IMR-90 (cell line): ENCODE data around the gene SCAANT1. TPM values are rescaled to one million over a fixed set of nuclear protein-coding genes. Genes with fewer than 3 reads are reported as not detected.

Experiments used
- ATAC-seq: fragments of 200-7000 bp; cut with Tn5 transposase; 2 replicates; pipeline ENCODE4 v1.9.1; 2020; ENCODE audit warnings: low read depth, mild to moderate bottlenecking, moderate library complexity
- BruUV-seq: library from RNA; stranded (reverse); fragments of 400-500 nt; replicated peaks from 2 replicates; lab custom pipeline; 2021; lab: Mats Ljungman, UMichigan
- CTCF ChIA-PET: fragments of 300-600 bp; formaldehyde crosslinking; extraction: SDS; loops from one replicate; lab custom pipeline; 2021; ENCODE audit warnings: antibody characterized with exemption; lab: Yijun Ruan, JAX
- POLR2A ChIA-PET: fragments of 300-600 bp; sonication (Branson Sonifier 250); formaldehyde crosslinking; loops from one replicate; lab custom pipeline; 2022; ENCODE audit warnings: antibody characterized with exemption; ENCODE audit not compliant: unreplicated experiment; lab: Charles Lee
- DNase-seq: peaks from one replicate; pipeline ENCODE4 v3.0.0; 2013
- H2AFZ ChIP-seq: replicated peaks from 2 replicates; pipeline ENCODE3; 2013; ENCODE audit warnings: low read length, mild to moderate bottlenecking; ENCODE audit not compliant: poor library complexity
- H2AK5ac ChIP-seq: 2 replicates; pipeline ENCODE4 v1.6.1; 2013; ENCODE audit warnings: low read depth, low read length, inconsistent platforms
- H2AK9ac ChIP-seq: replicated peaks from 2 replicates; pipeline ENCODE3; 2013; ENCODE audit warnings: mild to moderate bottlenecking, low read depth, low read length, moderate library complexity; ENCODE audit not compliant: poor library complexity
- H2BK120ac ChIP-seq: 2 replicates; pipeline ENCODE4 v1.6.1; 2013; ENCODE audit warnings: low read depth, low read length, inconsistent platforms
- H2BK15ac ChIP-seq: 3 replicates; pipeline ENCODE4 v1.6.1; 2013; ENCODE audit warnings: low read depth, low read length, inconsistent platforms
- H2BK20ac ChIP-seq: 2 replicates; pipeline ENCODE4 v1.6.1; 2013; ENCODE audit warnings: low read depth, mild to moderate bottlenecking, inconsistent platforms, low read length, moderate library complexity
- H2BK5ac ChIP-seq: 2 replicates; pipeline ENCODE4 v1.6.1; 2013; ENCODE audit warnings: mild to moderate bottlenecking, low read depth, low read length, inconsistent platforms; ENCODE audit not compliant: poor library complexity, severe bottlenecking
- H3K14ac ChIP-seq: replicated peaks from 2 replicates; pipeline ENCODE4 v1.6.1; 2013; ENCODE audit warnings: low read depth, low read length, inconsistent platforms
- H3K18ac ChIP-seq: 2 replicates; pipeline ENCODE4 v1.6.1; 2013; ENCODE audit warnings: low read depth, low read length, control low read depth
- H3K23ac ChIP-seq: 2 replicates; pipeline ENCODE4 v1.6.1; 2013; ENCODE audit warnings: low read depth, low read length, inconsistent platforms
- H3K27ac ChIP-seq: 2 replicates; pipeline ENCODE4 v1.5.1; 2013; ENCODE audit warnings: mild to moderate bottlenecking, control low read depth, low read length; ENCODE audit not compliant: insufficient read depth
- H3K27me3 ChIP-seq: 2 replicates; pipeline ENCODE4 v1.6.1; 2013; ENCODE audit warnings: low read length; ENCODE audit not compliant: control insufficient read depth, insufficient read depth
- H3K36me3 ChIP-seq: 2 replicates; pipeline ENCODE4 v1.6.1; 2013; ENCODE audit warnings: low read length, mixed read lengths; ENCODE audit not compliant: control insufficient read depth, insufficient read depth
- H3K4ac ChIP-seq: 2 replicates; pipeline ENCODE4 v1.6.1; 2013; ENCODE audit warnings: low read depth, low read length, inconsistent platforms
- H3K4me1 ChIP-seq: 2 replicates; pipeline ENCODE4 v1.6.1; 2013; ENCODE audit warnings: low read length, mixed read lengths; ENCODE audit not compliant: control insufficient read depth, insufficient read depth
- H3K4me2 ChIP-seq: 2 replicates; pipeline ENCODE4 v1.6.1; 2013; ENCODE audit warnings: low read depth, mild to moderate bottlenecking, control low read depth, low read length, moderate library complexity
- H3K4me3 ChIP-seq: 2 replicates; pipeline ENCODE4 v1.5.1; 2013; ENCODE audit warnings: low read depth, mild to moderate bottlenecking, control low read depth, low read length, moderate library complexity; ENCODE audit not compliant: insufficient read depth
- H3K56ac ChIP-seq: 2 replicates; pipeline ENCODE4 v1.6.1; 2013; ENCODE audit warnings: low read length, inconsistent platforms; ENCODE audit not compliant: insufficient read depth; ENCODE audit errors: extremely low read depth
- H3K79me1 ChIP-seq, 2 experiments: 2 replicates each; pipeline ENCODE4 v1.6.1; 2013; ENCODE audit warnings: low read length in 2 of 2, inconsistent platforms in 1 of 2, low read depth in 1 of 2
- H3K9ac ChIP-seq: 2 replicates; pipeline ENCODE4 v1.6.1; 2013; ENCODE audit warnings: low read depth, low read length, control low read depth
- H3K9me1 ChIP-seq: 2 replicates; pipeline ENCODE4 v1.6.1; 2013; ENCODE audit warnings: low read length, inconsistent platforms; ENCODE audit not compliant: insufficient read depth
- H3K9me3 ChIP-seq: 2 replicates; pipeline ENCODE4 v1.6.1; 2013; ENCODE audit warnings: low read length; ENCODE audit not compliant: control insufficient read depth, insufficient read depth
- H4K20me1 ChIP-seq: 2 replicates; pipeline ENCODE4 v1.6.1; 2013; ENCODE audit warnings: low read length, inconsistent platforms; ENCODE audit not compliant: insufficient read depth
- H4K5ac ChIP-seq: 2 replicates; pipeline ENCODE4 v1.6.1; 2013; ENCODE audit warnings: mild to moderate bottlenecking, low read depth, low read length, control low read depth
- H4K8ac ChIP-seq, 2 experiments: 2 replicates each; pipeline ENCODE4 v1.6.1; 2013; ENCODE audit warnings: low read depth in 2 of 2, low read length in 2 of 2, control low read depth in 1 of 2, inconsistent platforms in 1 of 2
- H4K91ac ChIP-seq: 2 replicates; pipeline ENCODE4 v1.6.1; 2013; ENCODE audit warnings: low read depth, low read length, inconsistent platforms; ENCODE audit not compliant: insufficient read depth
- BHLHE40 ChIP-seq: fragments of 150-350 bp; IDR thresholded peaks from 2 replicates; pipeline ENCODE4 v1.6.1; 2016; ENCODE audit warnings: mild to moderate bottlenecking, low read depth, low read length
- CEBPB ChIP-seq: IDR thresholded peaks from 2 replicates; pipeline ENCODE4 v1.6.1; 2012; ENCODE audit warnings: low read depth, low read length, improper control_type of control experiment
- CHD1 ChIP-seq: IDR thresholded peaks from 2 replicates; pipeline ENCODE4 v1.6.1; 2012; ENCODE audit warnings: low read depth, low read length, improper control_type of control experiment
- CTCF ChIP-seq: conservative IDR thresholded peaks from 2 replicates; pipeline ENCODE4 v1.5.1; 2012; ENCODE audit warnings: mild to moderate bottlenecking, low read depth, low read length, improper control_type of control experiment
- ELK1 ChIP-seq: fragments of 150-350 bp; IDR thresholded peaks from 2 replicates; pipeline ENCODE4 v1.6.1; 2016; ENCODE audit warnings: low read depth, mild to moderate bottlenecking, low read length, moderate library complexity, borderline replicate concordance
- FOS ChIP-seq: fragments of 150-350 bp; IDR thresholded peaks from 2 replicates; pipeline ENCODE4 v1.6.1; 2016; ENCODE audit warnings: low read depth, low read length
- MAFK ChIP-seq: IDR thresholded peaks from 2 replicates; pipeline ENCODE4 v1.6.1; 2012; ENCODE audit warnings: low read depth, low read length, improper control_type of control experiment
- MAZ ChIP-seq: IDR thresholded peaks from 2 replicates; pipeline ENCODE4 v1.6.1; 2012; ENCODE audit warnings: low read depth, mild to moderate bottlenecking, low read length, improper control_type of control experiment, moderate library complexity, borderline replicate concordance
- MXI1 ChIP-seq: IDR thresholded peaks from 2 replicates; pipeline ENCODE4 v1.6.1; 2012; ENCODE audit warnings: low read depth, mild to moderate bottlenecking, low read length, moderate library complexity, borderline replicate concordance
- NFE2L2 ChIP-seq: fragments of 150-350 bp; IDR thresholded peaks from 2 replicates; pipeline ENCODE4 v1.6.1; 2016; ENCODE audit warnings: low read depth, mild to moderate bottlenecking, low read length
- POLR2A ChIP-seq: IDR thresholded peaks from 2 replicates; pipeline ENCODE4 v1.6.1; 2012; ENCODE audit warnings: mild to moderate bottlenecking, low read depth, low read length
- RAD21 ChIP-seq: IDR thresholded peaks from 2 replicates; pipeline ENCODE4 v1.6.1; 2012; ENCODE audit warnings: low read length, improper control_type of control experiment
- RCOR1 ChIP-seq: IDR thresholded peaks from 2 replicates; pipeline ENCODE4 v1.6.1; 2012; ENCODE audit warnings: mild to moderate bottlenecking, low read length, improper control_type of control experiment; ENCODE audit not compliant: insufficient replicate concordance
- RFX5 ChIP-seq: IDR thresholded peaks from 2 replicates; pipeline ENCODE4 v1.8.0; 2012; ENCODE audit warnings: low read depth, mild to moderate bottlenecking, low read length, moderate library complexity
- SMC3 ChIP-seq: fragments of 150-350 bp; IDR thresholded peaks from 2 replicates; pipeline ENCODE4 v1.6.1; 2016; ENCODE audit warnings: low read depth, mild to moderate bottlenecking, antibody characterized with exemption, low read length, moderate library complexity
- USF2 ChIP-seq: fragments of 150-350 bp; IDR thresholded peaks from 2 replicates; pipeline ENCODE4 v1.6.1; 2017; ENCODE audit warnings: mild to moderate bottlenecking, antibody characterized with exemption, low read length, low read depth
- WGBS, 2 experiments: methylation state at CpG; one replicate each; pipeline versions ENCODE4 v1.1.5 to v1.1.7; 2013; ENCODE audit warnings: missing lambda C conversion rate in 2 of 2; ENCODE audit not compliant: insufficient read length in 1 of 2; ENCODE audit errors: extremely low coverage in 2 of 2; 5-methylcytosine and 5-hydroxymethylcytosine counted together
- dilution Hi-C: fragments of 300-500 bp; cut with HindIII; formaldehyde crosslinking; loops from one replicate; pipeline ENCODE4 v1.14.3; 2018; ENCODE audit warnings: low sequenced_read_pairs; ENCODE audit not compliant: unreplicated experiment
- in situ Hi-C: fragments of 300-500 bp; cut with MboI; formaldehyde crosslinking; loops from 3 replicates; pipeline ENCODE4 v1.14.3; 2019; ENCODE audit warnings: low sequenced_read_pairs, inconsistent platforms, mixed read lengths
- intact Hi-C: fragments of 100-400 bp; cut with micrococcal nuclease; formaldehyde crosslinking; loops from 2 replicates; pipeline ENCODE4 v1.10.0; 2022
- polyA plus RNA-seq, 3 experiments: library from polyadenylated mRNA; depleted of rRNA; stranded (reverse); fragments of >200 nt; gene quantifications; 2 replicates each; pipeline ENCODE4 v1.2.3, GENCODE V29; 2012; ENCODE audit warnings: low replicate concordance in 1 of 3
- total RNA-seq: library from RNA; depleted of rRNA; stranded (reverse); fragments of >200 nt; gene quantifications from 2 replicates; pipeline ENCODE4 v1.2.3, GENCODE V29; 2012

Gene SCAANT1
- total and polyA plus RNA-seq, 2 of the 4 experiments (the other 2 are of a cell fraction): not detected

- H2BK20ac ChIP-seq: no peak overlapping the region
- no peaks in the 10 kb centered on the region for H3K9me3 ChIP-seq
- no peak overlapping the region for H3K4me3 ChIP-seq
- peaks cover 31% of the 10 kb centered on the region for H3K9me1 ChIP-seq
- no peak overlapping the region for H4K8ac ChIP-seq
- dilution Hi-C loops: no loop called here
- no peak overlapping the region for H2AK5ac ChIP-seq
- H3K36me3 ChIP-seq: peaks cover 3% of the 10 kb centered on the region; the same call in 1 of the 2 replicates
- H2BK120ac ChIP-seq: no peak overlapping the region
- ATAC-seq: no peak
- intact Hi-C loops: no loop called here
- no TSS peak for BruUV-seq
- H2BK15ac ChIP-seq: no peak overlapping the region
- in situ Hi-C loops: no loop called here
- no peak overlapping the region for H4K91ac ChIP-seq
- no peak overlapping the region for H3K4ac ChIP-seq
- no peak for TF ChIP-seq CTCF
- TF ChIP-seq RFX5: no peak
- no peak for TF ChIP-seq FOS
- no peak for TF ChIP-seq BHLHE40
- TF ChIP-seq RAD21: no peak
- no peak for TF ChIP-seq USF2
- TF ChIP-seq CEBPB: no peak
- no peak for TF ChIP-seq RCOR1
- TF ChIP-seq POLR2A: no peak
- TF ChIP-seq MAZ: no peak
- no peak for TF ChIP-seq MXI1
- TF ChIP-seq NFE2L2: no peak
- TF ChIP-seq MAFK: no peak
- TF ChIP-seq CHD1: no peak
- no peak for TF ChIP-seq SMC3
- TF ChIP-seq ELK1: no peak
- H3K4me2 ChIP-seq: no peak overlapping the region
- peaks cover 54 to 74% of the 10 kb centered on the region in 2 experiments for H3K79me1 ChIP-seq
- peaks cover 9% of the 10 kb centered on the region for H3K4me1 ChIP-seq
- H2AFZ ChIP-seq: no peak overlapping the region
- WGBS, 2 experiments: 100% methylated on average over 1 of the region's 2 CpGs; no CpG with 5 or more reads in 1 of the 2 experiments
- ChIA-PET POLR2A (no interaction called here), CTCF (interaction anchor here (1.1 kb wide), 1 partner anchor 9 kb away, joined by 3 read pairs; no protein-coding TSS in a partner anchor)
- no peak overlapping the region for H2BK5ac ChIP-seq
- no peak overlapping the region for H3K56ac ChIP-seq
- no peak overlapping the region for H2AK9ac ChIP-seq
- no peak overlapping the region for H4K5ac ChIP-seq
- no peak overlapping the region for H3K9ac ChIP-seq
- no peak for DNase-seq
- H3K27ac ChIP-seq: no peak overlapping the region
- H3K18ac ChIP-seq: no peak overlapping the region
- no peak overlapping the region for H3K14ac ChIP-seq
- no peaks in the 10 kb centered on the region for H3K27me3 ChIP-seq
- peaks cover 41% of the 10 kb centered on the region for H4K20me1 ChIP-seq
- H3K23ac ChIP-seq: no peak overlapping the region
Observed at GRCh38 chr3:63946753-63947152, 34.6 kb upstream of the SCAANT1 start.
